Measurements from ENCODE around the gene NAXE.

DNA sequence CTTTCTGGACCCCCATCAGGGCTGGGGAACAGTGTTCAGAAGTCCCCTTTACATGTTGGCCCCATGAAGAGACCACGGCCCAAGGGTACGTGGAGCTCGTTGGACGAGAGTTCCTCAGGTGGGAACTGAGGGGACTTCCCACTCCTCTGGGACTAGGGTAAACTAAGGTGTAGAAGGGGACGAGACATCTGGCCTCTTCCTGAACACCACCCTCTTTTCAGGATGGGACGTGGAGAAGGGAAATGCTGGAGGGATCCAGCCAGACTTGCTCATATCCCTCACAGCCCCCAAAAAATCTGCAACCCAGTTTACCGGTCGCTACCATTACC lies 2.0 kb downstream of the NAXE start:
- TF ChIP-seq, protein P1, sequence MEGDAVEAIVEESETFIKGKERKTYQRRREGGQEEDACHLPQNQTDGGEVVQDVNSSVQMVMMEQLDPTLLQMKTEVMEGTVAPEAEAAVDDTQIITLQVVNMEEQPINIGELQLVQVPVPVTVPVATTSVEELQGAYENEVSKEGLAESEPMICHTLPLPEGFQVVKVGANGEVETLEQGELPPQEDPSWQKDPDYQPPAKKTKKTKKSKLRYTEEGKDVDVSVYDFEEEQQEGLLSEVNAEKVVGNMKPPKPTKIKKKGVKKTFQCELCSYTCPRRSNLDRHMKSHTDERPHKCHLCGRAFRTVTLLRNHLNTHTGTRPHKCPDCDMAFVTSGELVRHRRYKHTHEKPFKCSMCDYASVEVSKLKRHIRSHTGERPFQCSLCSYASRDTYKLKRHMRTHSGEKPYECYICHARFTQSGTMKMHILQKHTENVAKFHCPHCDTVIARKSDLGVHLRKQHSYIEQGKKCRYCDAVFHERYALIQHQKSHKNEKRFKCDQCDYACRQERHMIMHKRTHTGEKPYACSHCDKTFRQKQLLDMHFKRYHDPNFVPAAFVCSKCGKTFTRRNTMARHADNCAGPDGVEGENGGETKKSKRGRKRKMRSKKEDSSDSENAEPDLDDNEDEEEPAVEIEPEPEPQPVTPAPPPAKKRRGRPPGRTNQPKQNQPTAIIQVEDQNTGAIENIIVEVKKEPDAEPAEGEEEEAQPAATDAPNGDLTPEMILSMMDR (conservative IDR thresholded peaks at IDR 0.05) = no peak
- TF ChIP-seq ZFX (IDR thresholded peaks at IDR 0.05) = no peak
